Mucosa of rectum (tissue), 2 donors: Measurements from ENCODE around the gene TWIST2.

Experiments used
- H3K27ac ChIP-seq, 2 donors: one replicate each; pipeline ENCODE4 v1.7.0; 2013; ENCODE audit warnings: inconsistent platforms in 2 of 2, low read depth in 2 of 2, low read length in 2 of 2
- H3K27me3 ChIP-seq, 2 donors: one replicate each; pipeline ENCODE4 v1.7.0; 2013; ENCODE audit warnings: low read length in 2 of 2; ENCODE audit not compliant: control insufficient read depth in 2 of 2, insufficient read depth in 2 of 2
- H3K36me3 ChIP-seq, 2 donors: one replicate each; pipeline ENCODE4 v1.7.0; 2013; ENCODE audit warnings: low read length in 2 of 2; ENCODE audit not compliant: control insufficient read depth in 2 of 2, insufficient read depth in 2 of 2
- H3K4me1 ChIP-seq, 2 donors: one replicate each; pipeline ENCODE4 v1.7.0; 2013; ENCODE audit warnings: low read length in 2 of 2, mild to moderate bottlenecking in 1 of 2; ENCODE audit not compliant: control insufficient read depth in 2 of 2, insufficient read depth in 2 of 2
- H3K4me3 ChIP-seq, 2 donors: one replicate each; pipeline ENCODE4 v1.7.0; 2013; ENCODE audit warnings: low read length in 2 of 2
- H3K9ac ChIP-seq, 2 donors: one replicate each; pipeline ENCODE4 v1.7.0; 2013; ENCODE audit warnings: low read length in 2 of 2, low read depth in 1 of 2, mild to moderate bottlenecking in 1 of 2
- H3K9me3 ChIP-seq, 2 donors: one replicate each; pipeline ENCODE4 v1.7.0; 2013; ENCODE audit warnings: low read length in 2 of 2; ENCODE audit not compliant: control insufficient read depth in 2 of 2
- donor health status: healthy.
- donor health status: Normal muscosa, but diverticular disease.

TWIST2 gene

GRCh38 chr2:238946318-238947242 lies 98.7 kb downstream of the TWIST2 start:
- Histone ChIP-seq H3K9ac (no peak overlapping the region), H3K4me3 (no peak overlapping the region)

DNA sequence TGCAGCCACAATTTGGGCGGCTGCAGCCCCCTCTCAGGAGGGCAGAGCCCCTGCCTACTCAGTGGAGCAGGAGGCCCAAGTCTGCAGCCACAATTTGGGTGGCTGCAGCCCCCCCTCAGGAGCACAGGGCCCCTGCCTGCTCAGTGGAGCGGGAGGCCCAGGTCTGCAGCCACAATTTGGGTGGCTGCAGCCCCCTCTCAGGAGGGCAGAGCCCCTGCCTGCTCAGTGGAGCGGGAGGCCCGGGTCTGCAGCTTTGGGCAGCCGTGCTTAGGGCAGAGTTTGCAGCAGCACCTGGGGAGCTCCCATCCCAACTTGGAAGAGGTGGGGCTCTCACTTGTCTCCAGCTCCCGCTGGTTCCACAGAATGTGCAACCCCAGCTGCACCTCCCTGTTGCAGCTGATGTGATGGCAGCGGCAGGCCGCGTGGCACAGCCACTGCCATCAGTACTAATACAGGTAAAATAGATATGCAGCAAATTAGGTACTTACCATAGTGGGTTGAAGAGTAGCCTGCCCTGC lies 99.4 kb downstream of the TWIST2 start:
- no peaks in the 10 kb centered on the region for H3K9me3 ChIP-seq
- H3K4me1 ChIP-seq, result no peaks in the 10 kb centered on the region
- H3K27me3 ChIP-seq, result no peaks in the 10 kb centered on the region
- no peak overlapping the region for H3K4me3 ChIP-seq
- no peaks in the 10 kb centered on the region for H3K36me3 ChIP-seq
- H3K27ac ChIP-seq, result no peak overlapping the region
- no peak overlapping the region for H3K9ac ChIP-seq

More at GRCh38 chr2:238946318-238947242, 98.7 kb downstream of the TWIST2 start:
- Histone ChIP-seq H3K9me3 (no peaks in the 10 kb centered on the region), H3K27ac (no peak overlapping the region), H3K4me1 (no peaks in the 10 kb centered on the region), H3K27me3 (no peaks in the 10 kb centered on the region), H3K36me3 (no peaks in the 10 kb centered on the region)

DNA sequence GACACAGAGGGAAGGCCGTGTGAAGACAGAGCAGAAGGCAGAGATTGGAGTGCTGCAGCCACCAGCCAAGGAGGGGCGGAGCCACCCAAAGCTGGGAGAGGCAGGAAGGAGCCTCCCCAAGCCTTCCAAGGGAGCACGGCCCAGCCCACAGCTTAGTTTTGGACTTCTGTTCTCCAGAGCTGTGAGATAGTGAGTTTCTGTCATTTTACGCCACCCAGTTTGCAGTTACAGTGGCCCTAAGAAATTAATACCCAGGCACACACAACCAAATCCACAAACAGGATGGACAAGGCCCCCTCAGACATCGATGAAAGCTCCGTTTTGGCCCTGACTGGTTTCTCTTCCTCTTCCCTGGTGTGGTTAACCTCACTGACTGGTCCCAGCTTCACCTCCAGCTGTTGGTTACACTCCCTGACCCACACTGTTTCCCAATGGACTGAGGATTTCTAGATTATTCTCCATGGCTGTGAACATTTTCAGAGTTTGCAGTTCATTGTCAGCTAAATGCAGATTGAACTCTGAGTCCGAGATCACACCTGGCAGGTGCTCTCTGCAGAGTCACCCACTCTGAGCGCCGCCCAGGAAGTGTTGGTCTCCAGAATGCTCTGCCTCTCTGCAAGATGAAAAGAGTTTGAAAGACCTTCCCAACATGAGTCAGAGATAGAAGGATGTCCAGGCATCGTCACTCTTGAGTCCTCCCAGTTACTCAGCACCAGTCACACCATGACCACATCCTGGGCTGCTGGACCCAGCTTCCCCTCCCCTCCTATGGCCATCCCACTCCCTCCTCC lies 100.2 kb downstream of the TWIST2 start:
- Histone ChIP-seq H3K9me3 (no peaks in the 10 kb centered on the region), H3K4me3 (no peak overlapping the region), H3K4me1 (no peaks in the 10 kb centered on the region), H3K9ac (no peak overlapping the region), H3K27ac (no peak overlapping the region), H3K27me3 (no peaks in the 10 kb centered on the region), H3K36me3 (no peaks in the 10 kb centered on the region)

DNA sequence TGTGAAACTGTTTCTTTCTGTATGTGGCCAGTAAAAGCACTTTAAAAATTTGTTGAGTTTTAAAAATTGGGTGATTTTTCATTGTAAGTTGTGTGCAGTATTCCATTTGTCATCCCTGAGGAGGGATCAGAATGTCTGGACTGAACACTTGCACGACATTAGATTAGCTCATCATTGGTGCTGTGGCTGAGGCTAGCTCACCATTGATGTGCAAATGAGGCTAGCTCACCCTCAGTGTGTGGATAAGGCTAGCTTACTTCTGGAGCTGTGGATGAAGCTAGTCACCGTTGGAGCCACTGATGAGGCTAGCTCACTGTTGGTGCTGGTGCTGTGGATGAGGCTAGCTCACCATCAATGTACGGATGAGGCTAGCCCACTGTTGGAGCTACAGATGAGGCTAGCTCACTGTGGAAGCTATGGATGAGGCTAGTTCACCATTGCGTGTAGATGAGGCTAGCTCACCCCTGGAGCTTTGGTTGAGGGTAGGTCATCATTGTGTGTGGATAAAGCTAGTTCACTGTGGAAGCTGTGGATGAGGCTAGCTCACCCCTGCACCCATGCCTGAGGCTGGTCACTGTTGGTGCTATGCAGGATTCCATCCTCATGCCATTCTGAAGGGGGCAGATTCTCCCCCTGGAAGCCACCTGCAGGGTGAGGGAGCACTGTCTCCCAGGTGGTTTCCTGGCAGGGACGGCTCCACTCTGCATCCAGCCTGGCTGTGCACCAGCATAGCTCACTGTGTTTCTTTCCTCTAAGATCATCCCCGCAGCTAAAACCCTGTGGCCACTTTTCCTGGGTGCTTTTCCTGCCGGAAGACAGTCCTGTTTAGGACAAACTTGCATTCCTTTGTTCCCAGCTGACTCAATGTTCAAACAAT lies 101.1 kb downstream of the TWIST2 start:
- Histone ChIP-seq H3K4me1 (no peaks in the 10 kb centered on the region), H3K9me3 (no peaks in the 10 kb centered on the region), H3K4me3 (no peak overlapping the region), H3K27ac (no peak overlapping the region), H3K27me3 (no peaks in the 10 kb centered on the region), H3K9ac (no peak overlapping the region), H3K36me3 (no peaks in the 10 kb centered on the region)

- H3K27ac ChIP-seq, result no peak overlapping the region
- no peaks in the 10 kb centered on the region for H3K36me3 ChIP-seq
- no peak overlapping the region for H3K4me3 ChIP-seq
- no peaks in the 10 kb centered on the region for H3K9me3 ChIP-seq
- no peaks in the 10 kb centered on the region for H3K27me3 ChIP-seq
- no peak overlapping the region for H3K9ac ChIP-seq
- H3K4me1 ChIP-seq, result no peaks in the 10 kb centered on the region
These were observed 101.9 kb downstream of the TWIST2 start for GRCh38 chr2:238949710-238950345.

DNA sequence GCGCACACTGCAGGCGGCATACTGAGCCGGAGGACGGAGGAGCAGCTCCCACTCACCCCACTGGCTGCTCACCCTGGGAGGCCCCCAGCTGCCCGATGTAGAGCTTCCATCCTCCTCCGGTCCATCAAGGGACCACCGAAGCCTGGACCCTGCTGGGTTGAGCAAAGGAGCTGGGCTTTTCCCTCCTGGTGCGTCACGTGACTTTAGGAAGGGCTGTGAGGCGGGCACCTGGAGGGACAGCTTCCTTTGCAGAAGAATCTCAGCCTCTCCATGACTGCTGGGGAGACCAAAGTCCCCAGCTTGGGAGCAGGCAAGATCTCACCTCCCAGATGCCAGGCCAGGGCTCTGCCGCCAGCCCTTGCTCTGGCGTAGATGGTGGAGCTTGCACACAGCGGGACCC lies 102.7 kb downstream of the TWIST2 start:
- H3K4me3 ChIP-seq, result no peak overlapping the region
- no peaks in the 10 kb centered on the region for H3K4me1 ChIP-seq
- no peak overlapping the region for H3K9ac ChIP-seq
- no peaks in the 10 kb centered on the region for H3K9me3 ChIP-seq
- H3K27ac ChIP-seq, result no peak overlapping the region
- peaks cover 0 to 2% of the 10 kb centered on the region in 2 donors for H3K27me3 ChIP-seq
- no peaks in the 10 kb centered on the region for H3K36me3 ChIP-seq

GRCh38 chr2:238952261-238952919 lies 104.5 kb downstream of the TWIST2 start:
- H3K27ac ChIP-seq, result no peak overlapping the region
- no peaks in the 10 kb centered on the region for H3K36me3 ChIP-seq
- H3K4me1 ChIP-seq, result no peaks in the 10 kb centered on the region
- H3K9me3 ChIP-seq, result no peaks in the 10 kb centered on the region
- H3K9ac ChIP-seq, result no peak overlapping the region
- H3K27me3 ChIP-seq, result peaks cover 0 to 4% of the 10 kb centered on the region in 2 donors
- H3K4me3 ChIP-seq, result no peak overlapping the region

- Histone ChIP-seq H3K9ac (no peak overlapping the region), H3K4me3 (no peak overlapping the region), H3K27ac (no peak overlapping the region), H3K27me3 (peaks cover 0 to 4% of the 10 kb centered on the region in 2 donors), H3K4me1 (no peaks in the 10 kb centered on the region), H3K36me3 (no peaks in the 10 kb centered on the region), H3K9me3 (no peaks in the 10 kb centered on the region)
These were observed 107.1 kb downstream of the TWIST2 start for GRCh38 chr2:238954841-238955591.
